ENCODE data around the gene UBASH3B. TPM values are rescaled to one million over a fixed set of nuclear protein-coding genes. Genes with fewer than 3 reads are reported as not detected.

Gene UBASH3B
- total and polyA plus RNA-seq, 7 donors, result 1.4 to 17.5 (median 8.5) TPM

GRCh38 chr11:122773781-122774266, 118.3 kb downstream of the UBASH3B start:
- peaks cover 0 to 10% (median 0%) of the 10 kb centered on the region in 3 donors for H3K27me3 ChIP-seq (ENCODE audit: insufficient read depth in 3 of 3, low read length in 2 of 3)
- intact Hi-C loops (cut with DNase I), result loop anchor here in 1 of 2 donors (10.0 kb wide), 1 partner anchor 189 kb away; no protein-coding TSS in a partner anchor
- H3K4me3 ChIP-seq, result no peak overlapping the region
- DNase-seq (no peak), ATAC-seq (no peak)
- no peaks in the 10 kb centered on the region for H3K36me3 ChIP-seq (ENCODE audit: insufficient read depth in 1 of 2, low read depth in 1 of 2)
- 49 to 54% (median 53%) methylated on average over 8 of the region's 8 CpGs for WGBS, 3 donors
- TF ChIP-seq, protein P1, sequence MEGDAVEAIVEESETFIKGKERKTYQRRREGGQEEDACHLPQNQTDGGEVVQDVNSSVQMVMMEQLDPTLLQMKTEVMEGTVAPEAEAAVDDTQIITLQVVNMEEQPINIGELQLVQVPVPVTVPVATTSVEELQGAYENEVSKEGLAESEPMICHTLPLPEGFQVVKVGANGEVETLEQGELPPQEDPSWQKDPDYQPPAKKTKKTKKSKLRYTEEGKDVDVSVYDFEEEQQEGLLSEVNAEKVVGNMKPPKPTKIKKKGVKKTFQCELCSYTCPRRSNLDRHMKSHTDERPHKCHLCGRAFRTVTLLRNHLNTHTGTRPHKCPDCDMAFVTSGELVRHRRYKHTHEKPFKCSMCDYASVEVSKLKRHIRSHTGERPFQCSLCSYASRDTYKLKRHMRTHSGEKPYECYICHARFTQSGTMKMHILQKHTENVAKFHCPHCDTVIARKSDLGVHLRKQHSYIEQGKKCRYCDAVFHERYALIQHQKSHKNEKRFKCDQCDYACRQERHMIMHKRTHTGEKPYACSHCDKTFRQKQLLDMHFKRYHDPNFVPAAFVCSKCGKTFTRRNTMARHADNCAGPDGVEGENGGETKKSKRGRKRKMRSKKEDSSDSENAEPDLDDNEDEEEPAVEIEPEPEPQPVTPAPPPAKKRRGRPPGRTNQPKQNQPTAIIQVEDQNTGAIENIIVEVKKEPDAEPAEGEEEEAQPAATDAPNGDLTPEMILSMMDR (IDR thresholded peaks at IDR 0.05), result no peak
- no peak overlapping the region for H3K27ac ChIP-seq
- no peaks in the 10 kb centered on the region for H3K4me1 ChIP-seq
- H3K9me3 ChIP-seq, result no peaks in the 10 kb centered on the region

DNA sequence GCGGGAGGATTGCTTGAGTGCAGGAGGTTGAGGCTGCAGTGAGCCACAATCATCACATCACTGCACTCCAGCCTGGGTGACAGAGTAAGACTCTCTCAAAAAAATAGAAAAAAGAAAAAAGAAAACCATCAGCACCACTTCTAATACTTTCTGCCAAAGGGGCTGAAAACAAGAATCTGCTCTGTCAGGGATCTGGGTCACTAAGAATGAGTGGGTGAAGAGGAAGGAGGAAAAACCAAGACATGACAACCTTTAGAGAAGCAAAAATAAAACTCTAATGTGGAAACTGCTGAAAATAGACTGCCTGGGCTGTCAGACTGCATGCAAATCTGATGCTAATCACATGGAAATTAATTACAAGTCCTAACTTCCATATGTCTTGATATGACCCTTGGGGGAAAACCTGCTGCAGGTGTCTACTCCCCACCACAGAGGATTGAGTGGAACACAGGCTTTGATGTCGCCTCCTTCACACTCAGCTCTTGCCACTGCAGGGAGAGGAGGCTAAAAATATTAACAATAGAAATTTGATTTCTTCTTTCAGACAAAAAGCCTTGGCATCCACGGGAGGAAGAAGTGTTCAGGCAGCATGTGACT, 120.3 kb downstream of the UBASH3B start:
- peaks cover 0 to 10% (median 0%) of the 10 kb centered on the region in 3 donors for H3K27me3 ChIP-seq (ENCODE audit: insufficient read depth in 3 of 3, low read length in 2 of 3)
- intact Hi-C loops (cut with DNase I), result loop anchor here in 1 of 2 donors (10.0 kb wide), 1 partner anchor 191 kb away; no protein-coding TSS in a partner anchor
- TF ChIP-seq, protein P1 (IDR thresholded peaks at IDR 0.05), result no peak
- H3K27ac ChIP-seq, result no peak overlapping the region
- ATAC-seq (no peak), DNase-seq (no peak)
- no peaks in the 10 kb centered on the region for H3K4me1 ChIP-seq
- no peak overlapping the region for H3K4me3 ChIP-seq
- H3K9me3 ChIP-seq, result no peaks in the 10 kb centered on the region
- H3K36me3 ChIP-seq (ENCODE audit: insufficient read depth in 1 of 2, low read depth in 1 of 2), result no peaks in the 10 kb centered on the region
- 73 to 79% (median 74%) methylated on average over 3 of the region's 3 CpGs for WGBS, 3 donors

GRCh38 chr11:122776546-122776945, 121.0 kb downstream of the UBASH3B start:
- TF ChIP-seq, protein P1 (IDR thresholded peaks at IDR 0.05), result no peak
- no peak overlapping the region for H3K4me3 ChIP-seq
- no peaks in the 10 kb centered on the region for H3K36me3 ChIP-seq (ENCODE audit: insufficient read depth in 1 of 2, low read depth in 1 of 2)
- no peaks in the 10 kb centered on the region for H3K4me1 ChIP-seq
- DNase-seq, result no peak
- no peak overlapping the region for H3K27ac ChIP-seq
- no peak for ATAC-seq
- WGBS, 3 donors, result 75 to 89% (median 88%) methylated on average over 4 of the region's 4 CpGs
- peaks cover 0 to 10% (median 0%) of the 10 kb centered on the region in 3 donors for H3K27me3 ChIP-seq (ENCODE audit: insufficient read depth in 3 of 3, low read length in 2 of 3)
- no peaks in the 10 kb centered on the region for H3K9me3 ChIP-seq
- intact Hi-C loops (cut with DNase I), result loop anchor here in 1 of 2 donors (10.0 kb wide), 1 partner anchor 192 kb away; no protein-coding TSS in a partner anchor

DNA sequence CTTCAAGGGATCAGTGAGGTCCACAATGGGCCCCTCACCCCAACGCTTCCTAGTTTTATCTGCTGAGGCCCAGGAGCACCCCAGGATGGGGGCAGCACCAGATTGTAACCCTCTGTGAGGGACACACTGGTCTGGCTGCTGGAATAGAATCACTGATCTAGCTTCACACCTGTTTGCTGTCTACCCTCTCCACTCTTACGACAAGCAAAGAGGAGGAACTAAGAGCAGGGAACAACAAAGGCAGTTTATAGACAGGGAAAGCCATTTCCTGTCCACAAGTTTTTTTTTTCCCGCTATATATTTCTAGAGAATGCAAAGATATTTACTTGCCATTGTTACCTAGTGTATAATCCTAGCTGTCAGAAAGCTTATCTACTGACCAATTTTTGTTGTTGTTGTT, 121.8 kb downstream of the UBASH3B start:
- 72 to 85% (median 84%) methylated on average over 3 of the region's 3 CpGs for WGBS, 3 donors
- no peaks in the 10 kb centered on the region for H3K4me1 ChIP-seq
- H3K27ac ChIP-seq, result no peak overlapping the region
- no peaks in the 10 kb centered on the region for H3K36me3 ChIP-seq (ENCODE audit: insufficient read depth in 1 of 2, low read depth in 1 of 2)
- TF ChIP-seq, protein P1 (IDR thresholded peaks at IDR 0.05), result no peak
- DNase-seq (no peak), ATAC-seq (no peak)
- H3K27me3 ChIP-seq (ENCODE audit: insufficient read depth in 3 of 3, low read length in 2 of 3), result peaks cover 0 to 10% (median 0%) of the 10 kb centered on the region in 3 donors
- H3K9me3 ChIP-seq, result no peaks in the 10 kb centered on the region
- H3K4me3 ChIP-seq, result no peak overlapping the region
- intact Hi-C loops (cut with DNase I), result loop anchor here in 1 of 2 donors (10.0 kb wide), 1 partner anchor 193 kb away; no protein-coding TSS in a partner anchor
